HT1080 (cell line): ENCODE results near the gene SGK2. TPM values are rescaled to one million over a fixed set of nuclear protein-coding genes. Genes with fewer than 3 reads are reported as not detected.
"Not testable (repeated sequence)": the region's sequence is repeated elsewhere in the genome, so short reads cannot be mapped to it uniquely, and the experiment has no call there.

Experiments
- DNase-seq: peaks from one replicate; pipeline ENCODE4 v3.0.0-alpha.2; 2015; ENCODE audit warnings: low read depth
- total RNA-seq: library from RNA; depleted of rRNA; stranded (reverse); fragments of >200 nt; shearing (Covaris generic); gene quantifications from 2 replicates; pipeline ENCODE4 v1.2.3, GENCODE V29; 2014

SGK2 gene
- total RNA-seq, 1 experiment from 2014 or later = not detected

DNA sequence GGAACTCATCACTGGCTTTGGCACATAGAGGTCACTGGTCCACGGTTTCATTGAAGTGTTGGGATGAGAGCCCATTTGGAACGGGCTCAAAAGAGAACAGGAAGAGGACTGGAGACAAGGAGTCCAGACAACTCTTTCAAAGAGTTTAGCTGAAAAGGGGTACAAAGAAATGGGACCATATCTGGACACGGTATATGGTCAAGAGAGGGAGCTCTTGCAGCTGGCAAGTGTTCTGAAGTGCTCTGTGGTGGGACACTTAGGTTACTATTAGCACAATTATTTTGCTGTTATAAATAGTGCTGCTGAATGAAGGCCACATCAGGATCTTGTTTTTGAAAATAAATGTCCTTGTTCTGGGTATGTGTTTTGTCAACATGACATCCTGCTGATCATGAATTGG, 4.6 kb downstream of the SGK2 start:
- no peak for DNase-seq

GRCh38 chr20:43563991-43564390, 5.2 kb downstream of the SGK2 start:
- DNase-seq = no peak

DNA sequence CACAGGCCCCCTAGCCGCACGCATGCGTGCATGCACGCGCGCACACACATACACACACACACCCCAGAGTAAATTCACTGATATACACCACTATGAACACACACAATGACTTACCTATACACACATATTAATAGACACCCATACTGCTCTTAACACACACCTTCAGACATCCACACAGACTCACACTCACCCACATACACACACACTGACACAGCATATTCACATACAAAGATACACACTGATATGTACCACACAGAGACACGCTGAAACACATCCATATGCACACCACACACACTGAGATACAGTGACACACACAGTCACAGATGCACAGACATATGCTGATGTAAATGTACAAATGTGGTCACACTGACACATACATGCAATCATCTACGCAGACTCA, 5.6 kb downstream of the SGK2 start:
- DNase-seq = no peak

DNA sequence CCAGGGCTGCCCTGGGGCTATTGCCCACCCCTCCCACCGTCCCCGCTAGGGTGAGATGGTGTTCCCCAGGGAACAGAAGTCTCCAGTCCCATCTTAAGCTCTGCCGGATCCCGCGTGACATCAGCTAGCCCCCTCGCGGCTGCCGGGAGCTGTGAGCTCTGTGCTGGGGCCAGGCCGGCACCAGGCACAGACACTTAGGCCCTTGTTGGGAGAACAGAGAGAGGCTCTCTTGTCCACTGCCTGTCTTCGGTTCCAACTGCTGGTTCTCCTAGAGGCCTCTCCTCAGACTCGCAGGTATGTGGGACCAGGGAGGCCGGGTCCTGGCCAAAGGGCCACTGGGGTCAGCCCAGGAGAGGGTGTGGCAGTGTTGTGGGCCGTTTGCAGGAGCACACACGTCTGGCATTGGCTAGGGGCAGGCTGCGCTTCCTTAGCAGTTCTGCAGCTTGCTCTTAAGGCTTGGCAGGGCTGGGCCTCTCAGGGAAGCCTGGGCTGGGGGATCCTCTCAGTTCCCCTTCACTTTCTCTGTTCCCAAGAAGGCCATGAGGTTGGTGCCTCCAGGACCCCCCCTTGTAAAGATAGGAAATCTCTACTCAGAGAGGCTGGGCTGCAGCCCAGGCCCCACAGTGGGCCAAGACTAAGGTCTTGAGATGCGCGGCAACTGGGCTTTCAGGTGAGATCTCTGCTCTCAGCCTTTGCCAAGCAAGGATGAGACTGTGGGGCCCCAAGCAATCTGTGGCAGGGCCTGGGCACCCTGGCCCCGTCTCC, 6.3 kb downstream of the SGK2 start:
- no peak for DNase-seq

- DNase-seq = no peak
These were observed 6.9 kb downstream of the SGK2 start for GRCh38 chr20:43565758-43566104.

DNA sequence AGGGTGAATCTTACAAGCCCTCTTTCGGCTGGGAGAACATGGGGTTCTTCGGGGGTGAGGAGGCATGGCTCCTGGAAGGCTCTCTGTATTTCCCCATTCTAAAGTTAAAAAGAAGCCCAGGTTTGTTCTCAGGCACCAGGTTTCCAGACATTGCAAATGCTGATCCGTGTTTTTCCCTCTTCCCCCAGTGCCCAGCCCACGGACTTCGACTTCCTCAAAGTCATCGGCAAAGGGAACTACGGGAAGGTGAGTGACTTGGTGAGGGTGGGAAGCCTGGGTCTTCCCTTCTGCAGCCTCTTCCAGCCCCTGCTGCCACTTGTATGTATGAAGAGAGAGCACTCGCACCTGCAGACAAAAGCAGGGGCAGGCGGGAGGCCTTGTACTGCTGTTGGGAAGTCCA, 8.7 kb downstream of the SGK2 start:
- no peak for DNase-seq

- no peak for DNase-seq
These were observed 9.9 kb downstream of the SGK2 start for GRCh38 chr20:43568706-43569105.

DNA sequence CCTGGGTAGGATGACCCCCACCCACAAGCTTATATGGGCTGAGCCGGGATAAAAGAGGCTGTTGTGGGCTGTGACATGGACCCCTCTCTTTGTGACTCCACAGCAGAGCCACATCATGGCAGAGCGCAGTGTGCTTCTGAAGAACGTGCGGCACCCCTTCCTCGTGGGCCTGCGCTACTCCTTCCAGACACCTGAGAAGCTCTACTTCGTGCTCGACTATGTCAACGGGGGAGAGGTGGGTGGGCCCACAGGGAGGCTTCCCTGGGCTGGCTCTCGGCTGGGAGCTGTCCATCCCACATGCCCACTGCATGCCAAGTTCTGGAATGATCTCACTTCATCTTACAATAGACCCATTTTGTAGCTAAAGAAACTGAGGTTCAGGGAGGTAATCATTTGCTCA, 10.5 kb downstream of the SGK2 start:
- no peak for DNase-seq

DNA sequence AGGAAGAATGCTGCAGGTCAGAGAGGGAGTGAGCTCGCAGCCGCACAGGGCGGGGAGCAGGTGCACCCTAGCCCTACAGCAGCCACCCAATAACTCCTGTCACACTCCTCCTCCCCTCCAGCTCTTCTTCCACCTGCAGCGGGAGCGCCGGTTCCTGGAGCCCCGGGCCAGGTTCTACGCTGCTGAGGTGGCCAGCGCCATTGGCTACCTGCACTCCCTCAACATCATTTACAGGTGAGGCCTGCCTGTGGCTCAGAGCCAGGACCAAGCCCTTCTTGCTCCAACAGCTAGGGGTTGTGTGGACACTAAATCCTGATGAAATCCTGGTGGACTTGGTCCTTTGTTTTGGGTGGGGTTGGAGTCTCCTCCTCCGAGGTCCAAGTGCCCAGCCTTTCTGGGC, 11.7 kb downstream of the SGK2 start:
- no peak for DNase-seq

GRCh38 chr20:43571310-43571709, 12.5 kb downstream of the SGK2 start:
- DNase-seq = no peak

DNA sequence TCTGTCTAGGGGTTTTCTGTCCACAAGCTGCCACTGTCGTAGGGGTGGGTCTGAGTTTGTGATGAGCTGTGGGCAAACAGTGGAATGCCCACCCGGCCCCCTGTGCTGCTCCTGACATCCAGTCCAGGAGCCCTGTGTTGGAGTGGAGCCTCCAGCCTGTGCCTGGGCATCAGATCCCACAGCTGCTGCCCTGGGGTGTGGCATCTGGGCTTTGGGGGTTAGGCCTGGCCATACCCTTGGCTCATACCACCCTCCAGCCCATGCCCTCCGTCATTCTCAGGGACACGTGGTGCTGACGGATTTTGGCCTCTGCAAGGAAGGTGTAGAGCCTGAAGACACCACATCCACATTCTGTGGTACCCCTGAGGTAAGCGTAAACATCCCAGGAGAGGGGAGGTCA, 12.9 kb downstream of the SGK2 start:
- DNase-seq = no peak

DNA sequence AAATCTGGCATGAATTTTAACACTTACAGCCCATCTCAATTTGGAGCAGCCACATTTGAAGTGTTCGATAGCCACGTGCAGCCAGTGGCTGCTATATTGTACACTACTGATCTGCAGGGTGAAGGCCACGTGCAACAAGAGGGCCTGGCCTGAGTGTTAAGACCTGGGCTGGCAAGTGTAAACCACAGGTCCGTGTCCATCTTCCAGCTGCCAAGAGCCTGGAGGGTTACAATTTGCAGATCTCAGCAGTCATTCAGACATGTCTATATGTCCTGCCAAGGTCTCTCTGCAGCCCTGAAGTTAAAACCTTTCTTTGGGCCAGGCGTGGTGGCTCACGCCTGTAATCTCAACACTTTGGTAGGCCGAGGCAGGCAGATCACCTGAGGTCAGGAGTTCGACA, 14.1 kb downstream of the SGK2 start:
- no peak for DNase-seq

- no peak for DNase-seq
These were observed 17.3 kb downstream of the SGK2 start for GRCh38 chr20:43576108-43576507.

DNA sequence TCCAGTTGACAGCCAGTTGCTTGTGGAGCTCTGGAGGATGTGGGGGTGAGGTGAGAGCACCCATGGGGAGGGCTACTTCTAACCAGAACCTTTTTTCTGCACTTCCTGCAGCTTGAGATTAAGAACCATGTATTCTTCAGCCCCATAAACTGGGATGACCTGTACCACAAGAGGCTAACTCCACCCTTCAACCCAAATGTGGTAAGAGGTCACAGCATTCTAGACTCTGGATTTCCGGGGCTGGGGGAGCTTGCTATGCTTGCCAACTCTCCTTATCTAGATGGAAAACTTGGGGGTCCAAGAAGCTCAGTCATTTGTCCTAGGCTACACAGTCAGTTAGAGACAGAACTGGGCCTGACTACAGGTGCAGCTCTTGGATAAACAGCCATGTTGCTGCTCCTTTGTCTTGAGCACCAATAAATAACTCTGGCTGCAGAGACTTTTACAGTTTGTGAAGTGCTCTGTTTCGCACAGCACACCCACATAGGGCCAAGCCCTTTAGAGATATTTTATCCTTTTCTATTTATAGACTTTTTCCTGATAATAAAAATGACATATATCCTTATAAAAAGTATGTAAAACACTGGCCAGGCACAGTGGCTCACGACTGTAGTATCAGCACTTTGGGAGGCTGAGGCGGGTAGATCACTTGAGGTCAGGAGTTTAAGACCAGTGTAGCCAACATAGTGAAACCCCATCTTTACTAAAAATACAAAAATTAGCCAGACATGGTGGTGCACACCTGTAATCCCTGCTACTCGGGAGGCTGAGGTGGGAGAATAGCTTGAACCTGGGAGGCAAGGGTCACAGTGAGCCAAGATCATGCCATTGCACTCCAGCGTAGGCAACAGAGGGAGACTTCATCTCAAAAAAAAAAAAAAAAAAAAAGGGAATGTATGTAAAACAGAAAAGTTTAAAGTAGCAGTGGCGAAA, 21.3 kb downstream of the SGK2 start:
- DNase-seq = no peak

DNA sequence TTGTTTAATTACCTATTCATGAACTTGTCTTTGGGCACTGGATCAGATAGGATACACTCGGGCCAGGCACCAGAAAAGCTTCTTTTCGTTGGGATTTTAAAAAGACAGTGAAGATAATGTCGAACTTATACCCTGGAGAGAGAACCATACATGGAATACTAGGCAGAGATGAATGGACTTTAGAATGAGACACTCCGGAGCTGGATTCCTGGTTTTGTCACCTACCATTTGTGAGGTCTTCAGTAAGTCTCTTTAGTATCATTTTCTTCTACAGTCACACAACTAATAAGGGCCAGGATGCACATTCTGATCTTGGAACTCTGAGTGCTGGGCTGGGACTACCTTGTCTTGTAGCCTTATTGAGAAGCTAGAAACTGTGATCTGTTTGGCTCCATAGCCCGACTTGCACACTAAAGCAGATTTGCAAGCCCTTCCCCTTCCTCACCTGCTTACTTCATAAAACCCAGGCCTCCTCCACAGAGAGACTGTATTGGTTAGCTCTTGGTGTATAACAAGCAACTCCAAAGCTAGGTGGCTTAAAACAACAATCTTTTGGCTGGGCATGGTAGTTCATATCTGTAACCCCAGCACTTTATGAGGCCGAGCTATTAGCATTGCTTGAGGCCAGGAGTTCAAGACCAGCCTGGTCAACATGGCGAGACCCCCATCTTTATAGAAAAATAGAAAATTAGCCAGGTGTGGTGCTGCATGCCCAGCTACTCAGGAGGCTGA, 24.5 kb downstream of the SGK2 start:
- DNase-seq = no peak

DNA sequence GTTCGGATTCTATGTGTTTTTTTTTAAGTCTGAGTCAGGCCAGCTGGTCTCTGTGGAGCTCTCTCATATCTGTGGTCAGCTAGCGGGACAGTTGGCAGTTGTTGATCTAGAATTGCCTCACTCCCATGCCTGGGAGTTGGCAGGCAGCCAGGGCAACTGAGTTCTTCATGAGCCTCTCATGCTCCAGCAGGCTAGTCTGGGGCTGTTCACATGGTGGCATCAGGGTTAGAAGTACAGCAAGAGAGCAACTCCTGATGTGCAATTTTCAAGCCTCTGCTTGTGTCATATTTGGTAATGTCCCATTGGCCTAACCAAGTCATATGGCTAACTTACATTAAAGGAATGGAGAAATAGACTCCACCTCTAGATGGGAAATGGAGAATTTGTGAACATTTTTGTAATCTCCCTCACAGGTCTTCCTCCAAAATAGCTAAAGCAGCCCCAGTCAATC, 25.2 kb downstream of the SGK2 start:
- peak; percentile 81 for DNase-seq

- no peak for DNase-seq
These were observed 25.8 kb downstream of the SGK2 start for GRCh38 chr20:43584448-43585136.

DNA sequence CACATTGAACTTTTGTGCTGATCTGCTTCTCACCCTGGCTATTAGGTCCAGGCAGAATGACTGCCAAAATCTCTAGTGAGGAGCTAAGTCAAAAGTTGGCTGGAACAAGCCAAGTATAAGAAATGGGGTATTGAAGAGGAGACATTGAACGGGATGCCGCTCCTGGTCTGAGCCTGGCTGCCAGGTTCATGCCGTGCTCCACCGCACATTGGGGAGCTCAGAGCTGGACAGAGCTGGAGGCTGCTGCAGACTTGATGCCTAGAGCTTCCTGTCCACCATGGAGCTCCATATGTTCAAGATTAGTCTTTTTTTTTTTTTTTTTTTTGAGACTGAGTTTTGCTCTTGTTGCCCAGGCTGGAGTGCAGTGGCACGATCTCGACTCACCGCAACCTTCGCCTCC, 27.8 kb downstream of the SGK2 start:
- no peak for DNase-seq

GRCh38 chr20:43588526-43588925, 29.7 kb downstream of the SGK2 start:
- not testable (repeated sequence) for DNase-seq

- DNase-seq = peak; percentile 5
These were observed 31.2 kb downstream of the SGK2 start for GRCh38 chr20:43590036-43590391.
